ENCODE measurements around the gene ALB. TPM values are rescaled to one million over a fixed set of nuclear protein-coding genes. Genes with fewer than 3 reads are reported as not detected.

ALB gene
- total RNA-seq, 4 donors from 2014 or later, result 0.32 TPM; not detected in 3

GRCh38 chr4:73440653-73441052 is 36.6 kb downstream of the ALB start:
- H3K27ac ChIP-seq (replicated peaks in 1 of 4), result no peak overlapping the region
- H3K9me3 ChIP-seq, result no peaks in the 10 kb centered on the region
- H3K27me3 ChIP-seq, result no peaks in the 10 kb centered on the region
- no peaks in the 10 kb centered on the region for H3K36me3 ChIP-seq
- 86% methylated on average over 3 of the region's 3 CpGs for WGBS
- H3K4me3 ChIP-seq, result no peak overlapping the region
- H3K4me1 ChIP-seq, result no peaks in the 10 kb centered on the region
- no peak for DNase-seq (ENCODE audit: extremely low spot score)
- intact Hi-C loops (cut with DNase I), result no loop called here
- TF ChIP-seq POLR2AphosphoS5 (IDR thresholded peaks at IDR 0.05) (no peak), EP300 (IDR thresholded peaks at IDR 0.05) (no peak), CTCF (IDR thresholded peaks at IDR 0.05) (no peak), POLR2A (IDR thresholded peaks at IDR 0.05; ENCODE audit: low read depth) (no peak)

GRCh38 chr4:73442275-73442674 is 38.2 kb downstream of the ALB start:
- Histone ChIP-seq H3K36me3 (no peaks in the 10 kb centered on the region), H3K4me3 (no peak overlapping the region), H3K27me3 (no peaks in the 10 kb centered on the region), H3K27ac (replicated peaks in 1 of 4) (no peak overlapping the region), H3K4me1 (no peaks in the 10 kb centered on the region), H3K9me3 (no peaks in the 10 kb centered on the region)
- WGBS, result 81% methylated on average over 5 of the region's 5 CpGs
- intact Hi-C loops (cut with DNase I), result no loop called here
- no peak for DNase-seq (ENCODE audit: extremely low spot score)
- no peak for TF ChIP-seq EP300 (IDR thresholded peaks at IDR 0.05)
- no peak for TF ChIP-seq POLR2A (IDR thresholded peaks at IDR 0.05; ENCODE audit: low read depth)
- no peak for TF ChIP-seq POLR2AphosphoS5 (IDR thresholded peaks at IDR 0.05)
- no peak for TF ChIP-seq CTCF (IDR thresholded peaks at IDR 0.05)

GRCh38 chr4:73443224-73443623 is 39.1 kb downstream of the ALB start:
- Histone ChIP-seq H3K27me3 (no peaks in the 10 kb centered on the region), H3K9me3 (no peaks in the 10 kb centered on the region), H3K4me3 (no peak overlapping the region), H3K27ac (replicated peaks in 1 of 4) (no peak overlapping the region), H3K36me3 (no peaks in the 10 kb centered on the region), H3K4me1 (no peaks in the 10 kb centered on the region)
- TF ChIP-seq EP300 (IDR thresholded peaks at IDR 0.05) (no peak), POLR2AphosphoS5 (IDR thresholded peaks at IDR 0.05) (no peak), CTCF (IDR thresholded peaks at IDR 0.05) (no peak), POLR2A (IDR thresholded peaks at IDR 0.05; ENCODE audit: low read depth) (no peak)
- intact Hi-C loops (cut with DNase I), result no loop called here
- WGBS, result 70% methylated on average over 3 of the region's 3 CpGs
- DNase-seq (ENCODE audit: extremely low spot score), result no peak

- Histone ChIP-seq H3K4me1 (no peaks in the 10 kb centered on the region), H3K36me3 (no peaks in the 10 kb centered on the region), H3K27ac (replicated peaks in 1 of 4) (no peak overlapping the region), H3K9me3 (no peaks in the 10 kb centered on the region), H3K4me3 (no peak overlapping the region), H3K27me3 (no peaks in the 10 kb centered on the region)
- no peak for DNase-seq (ENCODE audit: extremely low spot score)
- TF ChIP-seq POLR2AphosphoS5 (IDR thresholded peaks at IDR 0.05) (no peak), CTCF (IDR thresholded peaks at IDR 0.05) (no peak), POLR2A (IDR thresholded peaks at IDR 0.05; ENCODE audit: low read depth) (no peak)
- intact Hi-C loops (cut with DNase I), result no loop called here
- 85% methylated on average over 7 of the region's 7 CpGs for WGBS
Observed at GRCh38 chr4:73445383-73446335, 41.6 kb downstream of the ALB start.

Data from esophagus muscularis mucosa (tissue), 4 donors.